ENCODE results near the gene VTCN1.
"Not testable (repeated sequence)": the region's sequence is repeated elsewhere in the genome, so short reads cannot be mapped to it uniquely, and the experiment has no call there.

Gene VTCN1

GRCh38 chr1:117169871-117170596 is 40.7 kb downstream of the VTCN1 start:
- no peak for DNase-seq (ENCODE audit: low read depth in 1 of 2, low spot score in 1 of 2)

DNA sequence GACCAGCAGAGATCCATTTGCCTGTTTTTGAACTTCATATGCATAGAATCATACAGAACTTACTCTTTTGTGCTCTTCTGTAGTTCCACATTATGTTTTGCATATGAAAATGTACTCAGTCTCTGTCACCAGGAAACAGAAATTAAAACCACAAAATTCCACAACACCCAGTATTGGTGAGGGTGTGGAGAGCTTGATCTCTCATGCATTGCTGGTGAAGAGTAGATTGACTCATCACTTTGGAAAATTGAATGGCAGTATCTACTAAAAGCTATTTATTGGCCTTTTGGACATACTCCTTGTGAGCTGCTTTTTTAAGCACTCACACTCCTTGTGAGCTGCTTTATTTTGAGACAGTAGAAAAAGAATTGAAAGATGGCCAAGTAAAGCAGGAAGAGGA is 43.3 kb downstream of the VTCN1 start:
- DNase-seq (ENCODE audit: low read depth in 1 of 2, low spot score in 1 of 2) = no peak

DNA sequence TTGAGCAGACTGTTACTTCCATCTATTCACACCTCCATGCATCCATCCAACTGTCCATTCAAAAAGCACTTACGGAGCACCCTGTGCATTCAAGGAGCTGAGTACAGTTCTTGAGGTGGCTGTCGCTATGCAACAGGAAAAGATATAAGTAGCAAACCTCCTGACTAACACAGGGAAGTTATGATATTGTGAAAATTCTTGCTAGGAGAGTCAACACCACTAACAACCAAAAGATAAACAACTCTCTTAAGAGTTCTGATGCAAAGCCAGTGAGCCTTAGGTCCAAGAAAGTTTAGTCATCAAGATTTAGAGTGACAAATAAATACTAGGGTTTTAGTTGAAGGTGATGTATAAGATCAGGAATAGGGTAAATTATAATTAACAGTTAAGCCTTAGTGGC is 44.7 kb downstream of the VTCN1 start:
- no peak for DNase-seq (ENCODE audit: low read depth in 1 of 2, low spot score in 1 of 2)

GRCh38 chr1:117164209-117164608 is 46.5 kb downstream of the VTCN1 start:
- DNase-seq (ENCODE audit: low read depth in 1 of 2, low spot score in 1 of 2) = no peak

DNA sequence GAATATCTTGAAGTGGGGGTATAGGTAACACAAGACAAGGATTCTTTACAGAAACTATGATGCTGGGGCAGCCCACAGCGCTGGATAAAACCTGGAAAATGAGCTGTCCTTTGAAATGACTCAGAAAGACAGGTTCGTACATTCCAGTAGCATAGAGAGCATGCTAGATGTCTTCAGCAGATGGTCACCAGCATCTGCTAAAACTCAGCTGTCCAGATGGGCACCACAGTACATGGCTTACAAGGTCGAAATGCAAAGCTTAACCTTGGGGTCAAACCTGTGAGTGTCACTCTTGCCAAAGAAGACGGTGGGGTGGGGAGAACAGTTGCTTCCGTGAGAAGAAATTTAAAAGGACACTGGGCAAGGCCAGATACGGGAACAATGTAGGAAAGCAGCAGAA is 47.9 kb downstream of the VTCN1 start:
- DNase-seq (ENCODE audit: low read depth in 1 of 2, low spot score in 1 of 2) = no peak

DNA sequence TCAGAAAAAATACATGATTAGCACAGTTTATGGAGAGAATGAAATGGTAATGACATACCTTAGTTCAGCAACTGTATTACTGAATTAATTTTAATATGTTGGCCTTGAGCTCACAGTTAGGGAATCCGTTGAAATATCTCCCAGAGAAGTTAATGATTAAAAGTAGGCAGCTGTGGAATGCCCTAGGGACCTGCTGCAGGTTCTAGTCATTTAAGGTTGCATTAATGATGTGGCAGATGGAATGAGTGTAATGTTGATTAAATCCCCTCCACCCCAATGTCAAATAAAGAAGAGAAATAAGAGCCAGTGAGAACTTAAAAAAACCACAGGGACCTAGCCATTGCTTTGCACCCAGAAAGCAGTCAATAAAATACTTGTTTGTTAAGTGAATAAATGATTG is 48.8 kb downstream of the VTCN1 start:
- no peak for DNase-seq (ENCODE audit: low read depth in 1 of 2, low spot score in 1 of 2)

GRCh38 chr1:117151305-117151704 is 59.4 kb downstream of the VTCN1 start:
- DNase-seq (ENCODE audit: low read depth in 1 of 2, low spot score in 1 of 2) = not testable (repeated sequence)

DNA sequence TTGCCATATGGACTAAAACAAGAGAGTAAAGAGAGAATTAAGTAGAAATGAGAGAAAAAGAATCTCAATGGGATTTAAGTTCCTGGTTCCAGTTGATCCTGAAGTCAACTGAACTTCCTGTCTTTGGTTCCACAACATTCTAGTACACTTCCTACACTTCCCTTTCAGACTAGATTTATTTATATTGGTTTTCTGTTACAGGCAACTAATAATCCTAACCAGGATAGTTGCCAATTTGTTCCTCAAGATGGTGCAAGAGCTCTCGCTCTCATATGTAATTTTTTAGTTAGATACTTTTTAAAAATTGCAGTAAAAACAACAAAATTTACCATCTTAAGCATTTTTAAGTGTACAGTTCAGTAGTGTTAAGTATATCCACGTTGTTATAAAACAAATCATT is 60.4 kb downstream of the VTCN1 start:
- no peak for DNase-seq (ENCODE audit: low read depth in 1 of 2, low spot score in 1 of 2)

GRCh38 chr1:117147856-117148588 is 62.7 kb downstream of the VTCN1 start:
- DNase-seq (ENCODE audit: low read depth in 1 of 2, low spot score in 1 of 2) = no peak

DNA sequence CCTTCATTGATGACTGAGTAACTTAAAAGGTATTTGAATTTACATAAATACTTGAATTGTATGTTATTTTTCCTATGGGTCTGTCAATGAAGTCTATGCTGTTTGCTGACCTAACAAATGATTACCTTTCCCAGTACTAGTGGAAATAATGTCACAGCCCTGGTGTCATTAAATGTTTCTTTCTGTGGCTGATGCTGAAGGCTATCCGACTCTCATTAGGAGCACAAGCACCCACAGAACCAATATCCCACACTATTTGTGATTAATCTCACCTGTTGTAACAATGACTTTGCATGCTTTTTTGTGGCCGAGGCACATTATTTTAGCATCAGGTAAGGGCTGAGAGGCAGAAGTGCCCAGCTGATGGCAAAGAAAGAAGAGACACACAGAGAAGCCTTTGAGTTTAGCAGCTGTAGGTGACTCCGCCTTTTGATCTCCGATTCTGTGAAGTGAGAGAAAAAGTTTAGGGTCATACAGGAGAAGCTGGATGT is 63.3 kb downstream of the VTCN1 start:
- DNase-seq (ENCODE audit: low read depth in 1 of 2, low spot score in 1 of 2) = no peak

DNA sequence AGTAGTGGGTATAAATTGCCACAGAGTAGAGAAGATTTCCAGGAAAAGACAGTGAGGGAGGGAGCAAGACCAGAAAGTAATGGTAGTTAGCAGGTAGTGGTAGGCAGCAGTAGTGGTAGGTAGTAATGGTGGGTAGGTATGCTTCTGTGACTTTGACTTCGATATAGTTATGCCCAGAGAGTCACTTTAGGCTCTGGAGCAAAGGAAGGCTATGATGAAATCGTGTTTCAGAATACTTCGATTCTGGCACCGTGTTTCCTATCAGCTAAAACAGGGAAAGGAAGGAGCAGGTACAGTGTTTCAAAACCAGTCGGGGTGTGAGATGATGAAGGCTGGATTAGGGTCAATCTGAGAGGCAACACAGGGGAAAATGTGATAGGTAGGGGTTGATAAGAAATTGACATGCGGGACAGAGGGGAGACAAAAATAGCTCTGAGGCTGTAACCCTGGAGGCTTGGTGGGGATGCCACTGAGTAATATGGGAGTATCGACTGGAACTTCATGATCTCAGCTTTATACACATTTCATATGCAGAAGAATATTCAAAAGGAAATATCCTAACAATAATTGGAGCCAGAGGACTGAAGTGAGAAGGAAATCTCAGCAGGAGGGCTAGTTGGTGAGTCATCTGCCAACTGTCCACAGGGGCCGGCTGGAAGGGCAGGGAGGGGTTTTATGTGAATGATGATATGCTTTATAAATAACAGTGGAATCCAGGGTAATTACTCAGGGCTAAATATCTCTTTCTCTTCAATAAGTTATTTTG is 64.0 kb downstream of the VTCN1 start:
- no peak for DNase-seq (ENCODE audit: low read depth in 1 of 2, low spot score in 1 of 2)

DNA sequence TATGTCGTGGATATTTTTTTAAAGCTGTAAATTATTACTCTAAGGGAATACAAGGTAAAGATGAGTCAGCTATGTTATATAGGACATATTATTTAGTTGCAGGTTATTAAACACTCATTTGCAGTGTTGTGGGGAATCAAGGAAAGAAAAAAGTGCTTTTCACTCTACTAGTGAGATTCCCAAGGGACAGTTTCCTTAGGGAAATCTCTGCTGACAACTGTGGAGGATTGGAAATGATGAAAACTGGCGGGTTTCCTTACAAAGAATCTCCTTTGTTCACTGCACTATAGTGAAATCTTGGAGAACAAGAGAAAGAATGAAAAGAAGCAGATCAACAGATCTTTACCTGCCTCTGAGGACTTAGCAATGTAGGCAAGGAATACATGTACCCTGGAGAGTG is 64.7 kb downstream of the VTCN1 start:
- no peak for DNase-seq (ENCODE audit: low read depth in 1 of 2, low spot score in 1 of 2)

DNA sequence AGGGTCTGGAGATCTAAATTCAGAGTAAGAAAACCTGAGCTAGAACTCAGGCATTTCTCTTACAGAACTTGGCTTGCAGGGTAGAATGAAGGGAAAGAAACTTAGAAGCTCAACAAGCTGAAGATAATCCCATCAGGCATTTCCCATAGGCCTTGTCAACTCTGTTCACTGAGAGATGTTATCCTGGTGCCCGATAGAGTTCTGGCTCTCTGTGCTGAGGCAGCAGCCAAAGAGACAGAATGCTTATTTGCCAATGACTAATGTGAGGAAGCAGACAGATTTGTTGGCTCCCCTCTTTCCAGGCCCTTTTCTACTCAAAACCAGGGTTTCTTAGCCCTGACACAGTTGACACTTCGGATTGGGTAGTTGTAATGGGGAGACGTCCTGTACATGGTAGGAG is 66.9 kb downstream of the VTCN1 start:
- no peak for DNase-seq (ENCODE audit: low read depth in 1 of 2, low spot score in 1 of 2)

DNA sequence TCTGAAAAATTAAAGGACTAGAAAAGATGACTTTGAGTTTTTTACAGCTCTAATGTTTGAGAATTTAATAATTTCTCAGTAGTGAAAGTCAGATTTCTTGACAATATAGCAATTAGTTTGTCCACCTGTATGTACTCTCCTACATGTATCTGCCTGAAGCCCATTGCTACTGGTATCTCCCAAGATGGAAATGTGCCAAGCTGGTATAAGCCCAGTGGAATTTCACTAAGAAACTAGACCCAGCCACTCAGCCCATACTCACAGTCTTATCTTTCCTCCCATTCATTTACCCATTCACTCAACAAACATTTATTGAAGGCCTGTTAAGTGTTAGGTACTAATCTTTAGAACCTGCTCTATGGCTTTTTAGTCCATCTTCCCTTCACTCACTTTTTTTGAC is 67.6 kb downstream of the VTCN1 start:
- DNase-seq (ENCODE audit: low read depth in 1 of 2, low spot score in 1 of 2) = no peak

- no peak for DNase-seq (ENCODE audit: low read depth in 1 of 2, low spot score in 1 of 2)
Observed at GRCh38 chr1:117142200-117142599, 68.5 kb downstream of the VTCN1 start.

- no peak for DNase-seq (ENCODE audit: low read depth in 1 of 2, low spot score in 1 of 2)
Observed at GRCh38 chr1:117138561-117138960, 72.2 kb downstream of the VTCN1 start.

DNA sequence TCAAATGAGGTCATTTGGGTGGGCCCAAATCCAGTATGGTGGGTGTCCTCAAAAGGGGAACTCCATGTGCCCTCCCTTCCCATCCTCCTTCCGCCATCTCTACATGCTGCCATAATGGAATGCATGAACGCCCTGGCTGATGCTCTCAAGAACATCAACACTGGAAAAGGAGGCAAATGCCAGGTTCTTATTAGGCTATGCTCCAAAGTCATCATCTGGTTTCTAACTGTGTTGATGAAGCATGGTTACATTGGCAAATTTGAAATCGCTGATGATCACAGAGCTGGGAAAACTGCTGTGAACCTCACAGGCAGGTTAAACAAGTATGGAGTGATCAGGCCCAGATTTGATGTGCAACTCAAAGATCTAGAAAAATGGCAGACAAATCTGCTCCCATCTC is 72.6 kb downstream of the VTCN1 start:
- DNase-seq (ENCODE audit: low read depth in 1 of 2, low spot score in 1 of 2) = no peak

GRCh38 chr1:117137281-117137855 is 73.4 kb downstream of the VTCN1 start:
- no peak for DNase-seq (ENCODE audit: low read depth in 1 of 2, low spot score in 1 of 2)

DNA sequence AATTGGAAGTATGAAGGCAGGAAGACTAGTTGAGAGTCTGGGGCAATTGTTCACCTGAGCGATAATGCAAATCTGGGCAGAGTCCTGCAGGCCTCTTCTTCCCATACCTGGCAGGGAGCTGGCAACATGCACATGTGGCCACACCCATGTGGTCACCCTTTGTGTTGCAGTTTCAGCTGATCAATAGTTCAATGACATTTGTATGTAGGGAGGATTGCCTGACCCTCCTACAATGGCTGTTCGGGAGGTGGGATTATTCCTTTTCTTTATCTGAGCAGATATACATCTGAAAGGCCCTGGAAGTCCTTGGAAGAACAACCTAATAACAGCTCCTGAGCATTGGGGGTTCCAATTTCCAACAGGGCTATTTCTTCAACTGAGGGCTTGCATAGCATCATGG is 74.0 kb downstream of the VTCN1 start:
- no peak for DNase-seq (ENCODE audit: low read depth in 1 of 2, low spot score in 1 of 2)

DNA sequence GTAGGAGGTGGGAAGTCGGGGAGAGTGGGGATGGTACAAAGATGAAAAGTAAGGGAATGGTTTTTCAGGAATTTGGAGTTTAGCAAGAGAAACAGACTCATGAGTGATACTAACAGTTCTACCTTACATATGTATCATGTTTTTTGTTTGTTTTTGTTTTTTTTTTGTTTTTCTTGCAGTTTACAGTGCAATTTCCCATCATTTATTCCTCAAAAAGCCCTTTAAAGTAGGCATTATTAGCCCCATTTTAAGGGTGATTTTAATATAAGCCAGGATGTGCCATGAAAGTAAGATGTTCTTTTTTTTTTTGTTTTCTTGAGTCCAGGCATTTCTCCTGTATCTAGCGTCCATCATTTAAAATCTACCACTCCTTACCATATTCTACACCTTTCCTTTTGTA is 75.4 kb downstream of the VTCN1 start:
- DNase-seq (ENCODE audit: low read depth in 1 of 2, low spot score in 1 of 2) = no peak

DNA sequence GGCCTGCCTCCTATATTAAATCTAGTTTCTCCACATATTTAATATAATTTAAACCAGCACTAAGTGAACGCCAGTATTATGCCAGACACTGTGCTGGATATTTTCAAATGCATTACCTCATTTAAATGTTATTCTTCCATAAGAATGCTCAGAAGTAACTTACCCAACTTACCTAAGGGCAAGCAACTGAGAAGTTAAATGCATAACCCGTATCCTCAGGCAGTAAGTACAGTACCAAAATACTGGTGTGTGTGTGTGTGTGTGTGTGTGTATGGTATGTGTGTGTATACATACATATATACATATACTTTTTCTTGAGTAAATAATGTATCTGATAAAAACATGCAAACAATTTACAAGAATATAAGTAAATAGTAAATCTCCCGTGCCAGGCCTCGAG is 80.2 kb downstream of the VTCN1 start:
- DNase-seq (ENCODE audit: low read depth in 1 of 2, low spot score in 1 of 2) = no peak
